ENCODE results near the gene PTDSS2. TPM values are rescaled to one million over a fixed set of nuclear protein-coding genes. Genes with fewer than 3 reads are reported as not detected.

PTDSS2 gene
- total RNA-seq, 1 donor from 2014 or later: 52.4 TPM

DNA sequence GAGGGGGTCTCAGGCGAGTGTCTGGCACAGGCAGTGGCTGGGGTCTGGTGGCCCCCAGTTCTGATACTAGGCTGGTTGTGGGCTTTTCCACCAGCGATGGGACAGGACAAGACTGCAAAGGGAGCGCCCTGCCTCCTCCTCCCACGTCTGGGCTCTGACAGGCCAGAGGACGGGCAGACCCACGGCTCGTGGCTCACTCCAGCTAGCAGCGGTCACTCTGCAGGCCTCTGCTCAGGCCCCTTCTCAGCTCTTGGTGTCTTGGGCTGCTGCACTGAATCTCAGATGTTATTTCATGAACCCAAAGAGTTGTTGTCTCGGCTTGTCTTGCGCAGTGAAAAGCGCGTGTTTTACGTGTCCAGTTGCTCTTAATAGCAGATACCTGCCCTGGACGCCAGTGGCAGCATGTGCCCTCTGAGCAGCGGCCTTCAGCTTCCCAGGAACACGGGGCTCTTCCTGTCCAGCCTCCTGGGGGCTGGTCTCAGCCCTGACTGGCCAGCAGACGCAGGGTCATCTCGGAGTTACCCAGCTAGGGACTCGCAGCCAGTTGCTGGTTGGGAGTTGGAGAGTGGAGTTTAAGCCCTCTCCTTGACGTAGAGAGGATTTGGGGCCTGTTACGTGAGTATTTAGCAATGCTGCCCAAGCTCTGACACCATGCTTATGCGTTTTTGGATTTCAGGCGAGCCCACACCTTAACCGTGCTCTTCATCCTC is 9.6 kb downstream of the PTDSS2 start:
- H3K27me3 Mint-ChIP-seq (ENCODE audit: low read depth): no peaks in the 10 kb centered on the region
- no peaks in the 10 kb centered on the region for H3K4me1 Mint-ChIP-seq
- no peak for DNase-seq (ENCODE audit: low read depth, low spot score)
- no peak overlapping the region for H3K27ac Mint-ChIP-seq (ENCODE audit: unreplicated experiment)
- no peaks in the 10 kb centered on the region for H3K9me3 Mint-ChIP-seq
- H3K4me3 Mint-ChIP-seq: no peak overlapping the region
- TF ChIP-seq, protein P1, sequence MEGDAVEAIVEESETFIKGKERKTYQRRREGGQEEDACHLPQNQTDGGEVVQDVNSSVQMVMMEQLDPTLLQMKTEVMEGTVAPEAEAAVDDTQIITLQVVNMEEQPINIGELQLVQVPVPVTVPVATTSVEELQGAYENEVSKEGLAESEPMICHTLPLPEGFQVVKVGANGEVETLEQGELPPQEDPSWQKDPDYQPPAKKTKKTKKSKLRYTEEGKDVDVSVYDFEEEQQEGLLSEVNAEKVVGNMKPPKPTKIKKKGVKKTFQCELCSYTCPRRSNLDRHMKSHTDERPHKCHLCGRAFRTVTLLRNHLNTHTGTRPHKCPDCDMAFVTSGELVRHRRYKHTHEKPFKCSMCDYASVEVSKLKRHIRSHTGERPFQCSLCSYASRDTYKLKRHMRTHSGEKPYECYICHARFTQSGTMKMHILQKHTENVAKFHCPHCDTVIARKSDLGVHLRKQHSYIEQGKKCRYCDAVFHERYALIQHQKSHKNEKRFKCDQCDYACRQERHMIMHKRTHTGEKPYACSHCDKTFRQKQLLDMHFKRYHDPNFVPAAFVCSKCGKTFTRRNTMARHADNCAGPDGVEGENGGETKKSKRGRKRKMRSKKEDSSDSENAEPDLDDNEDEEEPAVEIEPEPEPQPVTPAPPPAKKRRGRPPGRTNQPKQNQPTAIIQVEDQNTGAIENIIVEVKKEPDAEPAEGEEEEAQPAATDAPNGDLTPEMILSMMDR (conservative IDR thresholded peaks at IDR 0.05): no peak
- H3K36me3 Mint-ChIP-seq (ENCODE audit: low read depth): no peaks in the 10 kb centered on the region

DNA sequence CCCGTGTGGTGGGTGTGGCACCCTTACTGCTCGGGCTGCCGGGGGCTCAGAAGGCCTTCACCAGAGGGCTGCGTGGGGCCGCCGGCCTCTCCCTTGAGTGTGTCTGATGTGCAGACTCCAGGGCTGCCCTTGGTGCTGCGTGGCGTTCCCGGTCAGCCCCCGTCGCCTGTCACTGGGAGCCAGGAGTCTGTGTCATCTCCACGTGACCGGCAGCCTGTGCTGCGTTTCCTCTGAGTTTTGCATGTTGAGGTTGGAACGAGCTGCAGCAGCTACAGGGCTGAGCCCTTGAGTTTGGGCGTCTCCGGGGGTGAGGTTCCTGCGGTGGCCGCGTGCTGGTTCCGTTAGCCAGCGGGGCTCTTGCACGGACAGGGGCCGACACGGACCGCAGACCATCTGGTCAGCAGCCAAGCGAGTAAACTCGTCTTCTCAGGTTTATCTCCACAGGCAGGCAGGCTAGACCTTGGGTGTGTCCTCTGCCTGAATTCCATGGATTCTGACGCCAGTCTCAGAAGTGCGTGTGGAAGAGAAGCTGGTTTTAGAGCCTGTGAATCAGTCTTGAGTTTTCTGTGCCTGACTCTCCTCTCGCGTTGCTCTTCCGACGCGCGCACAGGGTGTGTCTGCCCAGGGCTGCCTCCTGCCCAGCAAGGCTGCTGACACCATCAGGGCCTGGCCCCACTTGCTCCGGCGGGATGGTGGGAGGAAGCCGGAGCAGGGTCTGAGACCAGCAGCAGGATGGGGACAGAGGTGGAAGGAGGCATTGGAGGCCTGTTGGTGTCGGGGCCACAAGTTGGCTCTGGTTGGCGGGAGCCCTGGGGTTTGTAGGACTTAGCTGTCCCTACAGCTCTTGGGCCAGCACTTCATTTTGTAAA is 10.5 kb downstream of the PTDSS2 start:
- no peak overlapping the region for H3K27ac Mint-ChIP-seq (ENCODE audit: unreplicated experiment)
- H3K4me3 Mint-ChIP-seq: no peak overlapping the region
- H3K4me1 Mint-ChIP-seq: no peaks in the 10 kb centered on the region
- H3K36me3 Mint-ChIP-seq (ENCODE audit: low read depth): no peaks in the 10 kb centered on the region
- H3K27me3 Mint-ChIP-seq (ENCODE audit: low read depth): no peaks in the 10 kb centered on the region
- TF ChIP-seq, protein P1 (conservative IDR thresholded peaks at IDR 0.05): no peak
- H3K9me3 Mint-ChIP-seq: no peaks in the 10 kb centered on the region
- no peak for DNase-seq (ENCODE audit: low read depth, low spot score)

DNA sequence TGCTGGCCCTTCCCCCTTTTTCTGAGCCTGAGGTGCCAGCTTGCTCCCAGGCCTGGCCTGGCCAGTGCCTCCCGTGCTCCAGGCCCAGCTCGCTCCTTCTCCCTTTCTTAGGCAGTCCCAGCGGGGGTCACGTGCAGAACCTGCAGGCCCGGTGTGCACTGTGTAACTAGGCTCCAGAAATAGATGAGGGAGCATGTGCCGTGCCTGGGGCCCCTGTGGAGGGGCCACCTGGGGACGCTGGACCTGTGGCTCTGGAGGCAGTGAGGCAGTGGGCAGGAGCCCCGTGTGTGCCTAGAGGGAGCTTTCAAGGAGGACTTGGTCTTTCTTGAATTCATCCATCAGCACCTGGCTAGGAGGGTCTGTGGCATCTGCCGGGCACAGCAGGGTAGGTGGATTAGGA is 11.5 kb downstream of the PTDSS2 start:
- TF ChIP-seq, protein P1 (conservative IDR thresholded peaks at IDR 0.05): no peak
- H3K27me3 Mint-ChIP-seq (ENCODE audit: low read depth): no peaks in the 10 kb centered on the region
- peak overlapping the region; percentile 84 for H3K27ac Mint-ChIP-seq (ENCODE audit: unreplicated experiment)
- no peaks in the 10 kb centered on the region for H3K36me3 Mint-ChIP-seq (ENCODE audit: low read depth)
- DNase-seq (ENCODE audit: low read depth, low spot score): no peak
- no peaks in the 10 kb centered on the region for H3K4me1 Mint-ChIP-seq
- H3K9me3 Mint-ChIP-seq: no peaks in the 10 kb centered on the region
- no peak overlapping the region for H3K4me3 Mint-ChIP-seq

DNA sequence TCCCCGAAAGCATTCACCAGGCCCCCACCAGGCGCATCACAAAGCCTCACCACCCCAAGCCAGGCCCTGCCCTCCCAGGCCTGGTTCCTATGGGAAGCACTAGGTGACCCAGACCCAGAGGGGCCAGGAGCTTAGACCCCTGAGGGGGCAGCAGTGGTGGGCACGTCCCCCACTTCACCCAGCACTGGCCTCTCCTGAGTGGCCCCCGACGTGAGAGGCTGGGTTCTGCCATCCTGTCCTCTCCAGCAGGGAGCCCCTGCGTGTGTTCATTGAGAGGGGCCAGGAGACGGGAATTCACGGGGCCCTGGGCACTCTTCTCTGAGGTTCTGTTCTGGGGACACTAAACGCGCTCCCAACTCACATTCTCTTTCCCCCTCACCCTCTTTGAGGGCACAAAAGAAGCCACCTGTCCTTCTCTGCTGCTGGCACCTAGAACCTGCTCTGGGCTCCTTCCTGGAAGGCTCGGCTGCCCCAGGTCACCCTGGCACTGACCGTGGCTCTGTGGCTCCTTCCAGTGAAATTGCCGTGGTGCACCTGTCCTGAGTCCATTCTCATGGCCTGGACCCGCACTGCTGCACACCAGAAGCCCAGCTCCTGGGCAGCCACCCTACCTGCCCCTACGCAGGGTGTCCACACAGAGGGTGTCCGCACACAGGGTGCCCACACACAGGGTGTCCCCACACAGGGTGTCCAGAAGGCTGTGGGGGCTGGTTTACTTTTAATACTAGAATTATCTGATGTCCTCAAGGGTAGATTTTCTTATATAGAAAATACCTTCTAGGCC is 12.2 kb downstream of the PTDSS2 start:
- H3K4me1 Mint-ChIP-seq: no peaks in the 10 kb centered on the region
- H3K27ac Mint-ChIP-seq (ENCODE audit: unreplicated experiment): no peak overlapping the region
- DNase-seq (ENCODE audit: low read depth, low spot score): no peak
- no peak overlapping the region for H3K4me3 Mint-ChIP-seq
- H3K27me3 Mint-ChIP-seq (ENCODE audit: low read depth): no peaks in the 10 kb centered on the region
- H3K9me3 Mint-ChIP-seq: no peaks in the 10 kb centered on the region
- H3K36me3 Mint-ChIP-seq (ENCODE audit: low read depth): no peaks in the 10 kb centered on the region
- TF ChIP-seq, protein P1 (conservative IDR thresholded peaks at IDR 0.05): no peak

DNA sequence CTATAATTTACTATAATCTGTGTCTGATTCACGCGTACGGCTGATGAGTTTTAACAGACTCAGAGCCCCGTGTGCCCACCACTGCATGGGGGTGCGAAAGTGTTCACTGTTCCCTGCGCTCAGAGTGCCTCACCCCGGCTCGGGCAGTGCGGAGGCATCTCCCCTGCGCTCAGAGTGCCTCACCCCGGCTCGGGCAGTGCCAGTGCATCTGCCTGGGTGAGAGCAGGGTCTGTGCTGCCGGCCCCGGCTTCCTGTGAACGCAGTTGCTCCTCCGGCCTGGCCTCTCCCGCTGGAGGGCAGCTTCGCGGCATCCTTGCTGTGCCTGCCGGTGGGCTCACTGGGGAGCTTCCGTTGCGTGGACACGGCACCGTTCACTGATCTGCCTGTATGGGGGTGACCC is 14.2 kb downstream of the PTDSS2 start:
- no peak for DNase-seq (ENCODE audit: low read depth, low spot score)
- Mint-ChIP-seq H3K9me3 (no peaks in the 10 kb centered on the region), H3K36me3 (ENCODE audit: low read depth) (no peaks in the 10 kb centered on the region), H3K4me3 (no peak overlapping the region), H3K4me1 (peaks cover 8% of the 10 kb centered on the region), H3K27me3 (ENCODE audit: low read depth) (no peaks in the 10 kb centered on the region), H3K27ac (ENCODE audit: unreplicated experiment) (no peak overlapping the region)
- TF ChIP-seq, protein P1 (conservative IDR thresholded peaks at IDR 0.05): no peak

All from neural crest cell (in vitro differentiated cells).